ES-I3 (cell line): Measurements from ENCODE around the gene TNFSF13B.
"Not testable (repeated sequence)": the region's sequence is repeated elsewhere in the genome, so short reads cannot be mapped to it uniquely, and the experiment has no call there.

Experiments
- H3K36me3 ChIP-seq: 2 replicates; pipeline ENCODE4 v1.6.1; 2013; ENCODE audit warnings: mild to moderate bottlenecking, low read length, control low read depth, moderate library complexity; ENCODE audit not compliant: insufficient read depth
- H3K4me1 ChIP-seq: 2 replicates; pipeline ENCODE4 v1.6.1; 2013; ENCODE audit warnings: mild to moderate bottlenecking, control low read depth, low read length; ENCODE audit not compliant: insufficient read depth
- H3K9ac ChIP-seq: 2 replicates; pipeline ENCODE4 v1.6.1; 2013; ENCODE audit warnings: low read depth, mild to moderate bottlenecking, low read length, moderate library complexity
- H3K9me3 ChIP-seq: 2 replicates; pipeline ENCODE4 v1.6.1; 2013; ENCODE audit warnings: mild to moderate bottlenecking, low read length, moderate library complexity; ENCODE audit not compliant: control insufficient read depth, insufficient read depth

TNFSF13B gene, protein sequence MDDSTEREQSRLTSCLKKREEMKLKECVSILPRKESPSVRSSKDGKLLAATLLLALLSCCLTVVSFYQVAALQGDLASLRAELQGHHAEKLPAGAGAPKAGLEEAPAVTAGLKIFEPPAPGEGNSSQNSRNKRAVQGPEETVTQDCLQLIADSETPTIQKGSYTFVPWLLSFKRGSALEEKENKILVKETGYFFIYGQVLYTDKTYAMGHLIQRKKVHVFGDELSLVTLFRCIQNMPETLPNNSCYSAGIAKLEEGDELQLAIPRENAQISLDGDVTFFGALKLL

DNA sequence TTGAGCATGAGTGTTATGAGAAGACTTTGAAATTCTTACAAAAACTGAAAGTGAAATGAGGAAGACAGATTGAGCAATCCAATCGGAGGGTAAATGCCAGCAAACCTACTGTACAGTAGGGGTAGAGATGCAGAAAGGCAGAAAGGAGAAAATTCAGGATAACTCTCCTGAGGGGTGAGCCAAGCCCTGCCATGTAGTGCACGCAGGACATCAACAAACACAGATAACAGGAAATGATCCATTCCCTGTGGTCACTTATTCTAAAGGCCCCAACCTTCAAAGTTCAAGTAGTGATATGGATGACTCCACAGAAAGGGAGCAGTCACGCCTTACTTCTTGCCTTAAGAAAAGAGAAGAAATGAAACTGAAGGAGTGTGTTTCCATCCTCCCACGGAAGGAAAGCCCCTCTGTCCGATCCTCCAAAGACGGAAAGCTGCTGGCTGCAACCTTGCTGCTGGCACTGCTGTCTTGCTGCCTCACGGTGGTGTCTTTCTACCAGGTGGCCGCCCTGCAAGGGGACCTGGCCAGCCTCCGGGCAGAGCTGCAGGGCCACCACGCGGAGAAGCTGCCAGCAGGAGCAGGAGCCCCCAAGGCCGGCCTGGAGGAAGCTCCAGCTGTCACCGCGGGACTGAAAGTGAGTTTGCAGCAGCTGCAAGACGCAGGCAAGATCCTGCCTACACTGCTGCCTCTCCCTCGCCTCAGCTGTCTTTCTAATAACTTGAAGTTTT is at the start of gene TNFSF13B:
Gene TNFSF13B (plus strand): TSS at position 118 of the 728 bp plus-strand sequence. CDS start 178 bp downstream, at position 296.
- Histone ChIP-seq H3K36me3 (no peaks in the 10 kb centered on the region), H3K4me1 (0 out of 2 replicates have a peak, but pooled peaks cover 8% of the 10 kb centered on the region), H3K9ac (no peak within 1 kb of the TSS), H3K9me3 (no peaks in the 10 kb centered on the region)

DNA sequence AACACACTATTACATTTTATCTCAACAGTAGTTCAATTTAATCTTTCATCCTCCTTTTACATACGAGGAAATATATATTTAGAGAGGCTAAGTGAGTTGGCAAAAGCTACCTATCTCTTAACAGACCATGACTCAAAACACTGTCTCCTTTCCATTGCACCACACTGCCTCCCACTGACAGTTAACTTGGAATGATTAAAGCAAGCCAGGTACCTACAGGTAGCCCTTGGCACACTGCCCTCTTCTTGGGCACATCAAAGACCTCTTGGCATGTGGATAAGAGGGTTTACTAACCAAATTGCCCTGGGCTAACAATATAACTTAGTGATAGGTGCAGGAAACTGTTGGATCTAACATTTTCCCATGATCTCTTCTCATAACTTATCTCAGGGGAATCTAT is 49.5 kb upstream of the TNFSF13B start:
- Histone ChIP-seq H3K36me3 (no peaks in the 10 kb centered on the region; the same call in 1 of the 2 replicates), H3K9ac (no peak overlapping the region), H3K4me1 (no peaks in the 10 kb centered on the region), H3K9me3 (no peaks in the 10 kb centered on the region)

DNA sequence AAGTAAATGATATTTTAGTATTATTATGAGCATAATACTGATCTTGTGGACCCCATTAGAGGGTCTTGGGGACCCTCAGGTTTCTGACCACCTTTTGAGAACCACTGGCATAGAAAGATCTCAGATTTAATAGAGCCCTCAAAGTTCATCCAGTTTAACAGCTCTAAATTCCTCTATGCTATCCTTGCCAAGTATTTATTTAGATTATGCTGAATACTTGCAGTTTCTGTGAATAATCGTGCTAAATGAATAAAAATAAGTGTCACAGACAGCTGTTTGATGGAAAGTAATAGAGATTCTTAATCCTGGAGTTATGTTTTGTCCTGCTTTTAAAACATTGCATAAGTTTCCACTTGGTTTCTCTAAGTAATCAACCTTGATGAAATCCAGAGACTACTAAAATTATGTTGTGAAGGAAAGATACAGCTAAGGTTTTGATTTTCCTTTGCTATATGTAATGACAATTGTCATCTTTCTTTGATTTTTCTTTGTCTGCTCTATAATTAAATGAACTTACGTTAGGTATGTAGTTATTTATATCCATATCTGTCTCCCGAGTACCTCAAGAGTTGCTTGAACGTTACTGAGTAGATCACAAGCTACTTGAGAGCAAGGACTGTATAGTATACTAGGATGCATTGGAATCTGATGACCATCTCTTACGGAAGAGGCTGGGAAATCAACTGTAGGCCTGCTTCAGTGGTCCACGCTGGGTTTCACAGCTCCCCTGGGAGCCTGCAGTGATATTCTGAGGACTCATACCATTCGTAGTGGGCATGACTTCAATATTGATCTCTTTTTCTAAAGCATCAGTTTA is 45.6 kb upstream of the TNFSF13B start:
- Histone ChIP-seq H3K36me3 (peaks cover 2% of the 10 kb centered on the region), H3K9ac (no peak overlapping the region), H3K9me3 (no peaks in the 10 kb centered on the region), H3K4me1 (no peaks in the 10 kb centered on the region)

DNA sequence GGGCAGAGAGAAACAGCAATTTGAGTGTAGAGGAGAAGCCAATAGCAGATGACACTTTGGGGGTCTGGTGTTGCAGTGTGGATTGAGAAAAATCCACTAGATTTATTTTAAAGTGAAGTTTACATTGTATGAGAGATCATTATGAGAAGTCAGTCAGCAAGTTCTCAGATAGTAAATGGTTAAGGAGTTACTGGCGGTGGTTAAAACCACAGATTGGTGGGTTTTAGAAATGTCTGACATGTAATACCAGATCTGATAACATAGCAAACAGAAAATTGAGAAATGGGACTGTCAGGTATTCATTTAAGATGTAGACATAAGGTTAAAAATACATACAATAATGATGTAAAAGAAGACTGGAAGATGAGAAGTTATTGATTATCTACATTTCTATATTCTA is 44.1 kb upstream of the TNFSF13B start:
- H3K4me1 ChIP-seq, result no peaks in the 10 kb centered on the region

DNA sequence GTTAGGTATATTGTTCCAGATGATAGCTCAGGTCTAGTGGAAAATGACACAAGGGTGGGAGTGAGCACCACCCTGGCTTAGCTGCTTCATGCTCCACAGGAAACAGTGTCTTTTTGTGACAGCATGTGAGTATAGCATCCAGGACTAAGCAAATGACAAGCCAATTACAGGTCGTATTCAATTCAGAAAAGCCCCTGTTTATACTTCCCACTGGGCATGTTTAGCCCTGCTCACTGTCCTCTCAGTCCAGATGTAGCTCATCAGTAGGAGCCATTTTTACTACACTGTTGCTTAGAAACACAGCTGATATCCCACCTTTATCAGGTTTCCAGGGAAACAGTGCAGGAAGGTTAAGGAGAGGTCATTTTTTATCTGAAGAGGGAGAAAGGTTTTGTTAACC is 43.3 kb upstream of the TNFSF13B start:
- H3K4me1 ChIP-seq, result no peaks in the 10 kb centered on the region
- peaks cover 2% of the 10 kb centered on the region for H3K36me3 ChIP-seq
- H3K9ac ChIP-seq, result no peak overlapping the region
- no peaks in the 10 kb centered on the region for H3K9me3 ChIP-seq

More for the DNA sequence above, 44.1 kb upstream of the TNFSF13B start:
- Histone ChIP-seq H3K9me3 (no peaks in the 10 kb centered on the region), H3K36me3 (peaks cover 2% of the 10 kb centered on the region), H3K9ac (no peak overlapping the region)

DNA sequence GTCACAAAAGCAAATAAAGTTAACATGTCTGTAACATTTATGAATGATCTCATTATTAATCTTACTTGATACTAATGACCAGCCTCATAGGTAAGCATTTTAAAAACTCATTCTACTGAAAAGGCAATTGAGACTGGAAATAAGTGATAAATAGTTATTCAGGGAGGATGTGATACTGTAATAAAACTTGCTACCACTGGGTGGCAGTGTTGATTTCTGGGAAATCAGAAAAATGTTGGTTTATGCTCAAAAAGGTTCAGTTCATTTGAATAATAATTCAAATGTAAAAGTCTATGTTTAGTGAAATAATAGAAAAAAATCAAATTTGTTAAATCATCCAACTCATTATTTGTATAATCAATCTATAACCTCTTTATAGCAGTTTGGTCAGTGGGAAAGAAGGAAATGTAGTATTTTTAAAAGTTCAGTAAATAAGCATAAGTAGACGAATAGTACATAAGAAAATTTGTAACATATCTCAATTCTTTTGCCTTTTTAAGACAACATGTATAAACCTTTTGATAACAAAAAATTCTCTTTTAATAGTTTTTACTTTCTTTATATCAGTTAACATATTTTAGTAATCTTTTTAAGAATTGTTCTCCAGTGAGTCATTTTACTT is 41.8 kb upstream of the TNFSF13B start:
- no peaks in the 10 kb centered on the region for H3K4me1 ChIP-seq
- H3K9ac ChIP-seq, result no peak overlapping the region
- peaks cover 2% of the 10 kb centered on the region; the same call in 1 of the 2 replicates for H3K36me3 ChIP-seq
- no peaks in the 10 kb centered on the region for H3K9me3 ChIP-seq

DNA sequence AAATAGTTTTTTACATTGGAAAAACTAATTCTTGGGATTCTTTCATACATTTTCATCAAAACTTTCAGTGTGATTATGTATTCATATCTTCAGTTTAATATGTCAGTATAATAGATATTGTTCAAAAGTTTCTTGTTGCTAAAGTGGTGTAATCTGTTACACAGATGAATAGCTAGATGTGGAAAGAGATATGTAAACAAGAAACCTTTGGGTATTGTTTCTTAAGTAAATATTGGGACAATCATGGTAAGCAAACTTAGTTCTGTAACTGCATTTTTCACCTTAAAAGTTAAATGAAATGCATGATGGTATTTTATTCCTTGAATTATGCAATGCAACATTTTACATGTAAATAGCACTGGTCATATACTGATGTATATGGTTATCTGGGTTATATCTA is 39.1 kb upstream of the TNFSF13B start:
- H3K4me1 ChIP-seq, result no peaks in the 10 kb centered on the region

DNA sequence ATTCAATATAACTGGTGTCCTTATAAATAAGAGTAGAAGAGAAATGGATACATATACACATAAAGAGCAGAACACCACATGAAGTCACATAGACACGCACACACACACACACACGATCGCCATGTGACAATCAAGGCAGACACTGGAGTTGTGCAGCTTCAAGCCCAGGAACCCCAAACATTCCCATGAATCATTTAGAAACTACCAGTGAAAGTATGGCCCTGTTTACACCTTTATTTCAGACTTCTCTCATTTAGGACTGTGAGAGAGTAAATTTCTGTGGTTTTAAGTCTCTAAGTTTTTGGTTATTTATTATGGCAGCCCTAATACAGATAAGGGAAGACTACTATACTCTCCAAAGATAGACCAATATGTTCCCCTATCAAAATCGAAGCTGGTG is 20.4 kb upstream of the TNFSF13B start:
- Histone ChIP-seq H3K4me1 (no peaks in the 10 kb centered on the region), H3K9me3 (peaks cover 2% of the 10 kb centered on the region; the same call in 1 of the 2 replicates), H3K36me3 (no peaks in the 10 kb centered on the region), H3K9ac (no peak overlapping the region)

More for the DNA sequence above, 39.1 kb upstream of the TNFSF13B start:
- Histone ChIP-seq H3K36me3 (peaks cover 2% of the 10 kb centered on the region; the same call in 1 of the 2 replicates), H3K9ac (no peak overlapping the region), H3K9me3 (no peaks in the 10 kb centered on the region)

DNA sequence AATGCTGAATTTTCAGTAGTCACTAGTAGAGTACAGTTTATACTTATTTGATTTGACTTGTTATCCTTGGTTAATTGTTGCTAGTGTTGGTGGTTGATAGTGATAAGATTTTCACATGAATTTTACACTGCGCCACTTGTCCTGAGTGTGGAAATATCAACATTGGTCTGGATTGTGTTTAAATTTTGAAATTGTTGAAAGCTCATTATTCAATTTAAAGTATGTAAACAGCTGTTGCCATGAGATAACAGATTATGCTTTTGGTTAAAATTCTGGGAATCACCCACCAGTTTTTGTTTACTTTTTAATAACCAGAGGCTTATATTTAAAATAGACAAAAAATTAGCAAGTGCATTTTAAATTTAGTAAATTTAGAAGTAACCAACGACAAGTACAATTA is 12.3 kb upstream of the TNFSF13B start:
- no peaks in the 10 kb centered on the region for H3K9me3 ChIP-seq
- no peak overlapping the region for H3K9ac ChIP-seq
- no peaks in the 10 kb centered on the region for H3K4me1 ChIP-seq
- no peaks in the 10 kb centered on the region for H3K36me3 ChIP-seq

DNA sequence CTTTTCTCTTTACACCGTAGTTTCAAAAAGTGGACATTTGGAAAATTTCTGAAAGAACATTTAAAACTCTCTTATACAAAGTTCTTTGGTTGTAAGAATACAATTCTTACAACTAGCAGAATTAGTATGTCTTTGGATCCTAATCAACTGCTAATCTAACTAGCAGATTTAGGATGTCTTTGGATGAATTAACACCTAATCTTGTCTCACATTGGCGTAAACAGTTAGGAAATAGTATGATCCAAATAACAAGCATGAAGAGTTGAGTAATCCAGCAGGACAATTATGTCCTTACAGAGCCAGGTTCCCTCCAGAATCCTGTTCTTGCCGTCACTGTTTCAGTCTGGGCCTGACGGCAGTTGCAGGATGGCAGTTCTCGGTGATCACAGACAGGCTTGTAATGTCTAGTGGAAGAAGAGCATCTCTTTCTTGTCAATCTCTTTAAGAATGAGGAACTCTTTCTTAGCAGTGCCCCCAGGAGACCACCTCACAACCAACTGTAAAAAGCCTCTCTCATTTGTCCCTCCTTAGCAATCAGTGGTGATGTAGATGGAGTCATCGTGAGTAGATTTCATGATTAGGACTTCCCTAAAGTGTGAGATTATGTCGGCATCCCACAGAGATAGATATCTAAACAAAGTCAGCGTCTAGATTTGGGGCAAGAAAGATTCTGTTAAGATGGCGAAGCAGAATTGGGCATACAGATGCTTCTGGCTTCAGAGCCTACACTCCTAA is 5.7 kb upstream of the TNFSF13B start:
- Histone ChIP-seq H3K4me1 (no peaks in the 10 kb centered on the region), H3K36me3 (no peaks in the 10 kb centered on the region), H3K9me3 (no peaks in the 10 kb centered on the region), H3K9ac (no peak overlapping the region)

DNA sequence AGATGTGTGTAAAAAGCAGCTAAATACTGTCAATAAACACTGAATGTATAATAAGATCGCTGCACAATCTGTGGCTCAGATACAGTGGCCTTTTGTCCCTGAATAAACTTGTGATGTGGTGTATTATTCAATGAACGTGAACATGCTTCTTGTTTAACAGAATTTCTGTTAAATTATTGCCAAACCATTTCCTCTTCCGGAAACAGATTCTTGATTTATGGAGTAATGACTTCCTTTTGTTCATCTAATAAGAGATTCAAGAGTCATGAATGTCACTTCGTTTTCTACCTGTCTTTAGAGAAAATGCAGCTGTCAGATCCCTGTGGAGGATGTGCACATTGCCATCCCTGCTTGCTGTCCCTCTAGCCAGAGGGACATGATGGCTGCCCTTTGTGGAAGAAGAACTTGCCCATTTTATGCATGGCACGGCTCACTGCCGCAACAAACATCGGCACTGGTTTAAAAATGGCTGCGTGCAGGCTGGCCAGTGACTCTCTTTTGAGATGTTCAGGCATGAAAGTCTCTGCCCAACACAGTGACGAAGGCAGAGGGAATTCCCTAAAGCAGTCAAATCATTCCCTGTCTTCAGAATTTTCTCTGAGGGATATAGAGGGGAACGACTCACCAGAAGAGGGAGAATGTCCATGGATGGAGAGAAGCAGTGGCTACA is 3.1 kb upstream of the TNFSF13B start:
- H3K36me3 ChIP-seq, result no peaks in the 10 kb centered on the region
- no peaks in the 10 kb centered on the region for H3K9me3 ChIP-seq
- H3K9ac ChIP-seq, result no peak overlapping the region
- H3K4me1 ChIP-seq, result 0 out of 2 replicates have a peak, but pooled peaks cover 8% of the 10 kb centered on the region

DNA sequence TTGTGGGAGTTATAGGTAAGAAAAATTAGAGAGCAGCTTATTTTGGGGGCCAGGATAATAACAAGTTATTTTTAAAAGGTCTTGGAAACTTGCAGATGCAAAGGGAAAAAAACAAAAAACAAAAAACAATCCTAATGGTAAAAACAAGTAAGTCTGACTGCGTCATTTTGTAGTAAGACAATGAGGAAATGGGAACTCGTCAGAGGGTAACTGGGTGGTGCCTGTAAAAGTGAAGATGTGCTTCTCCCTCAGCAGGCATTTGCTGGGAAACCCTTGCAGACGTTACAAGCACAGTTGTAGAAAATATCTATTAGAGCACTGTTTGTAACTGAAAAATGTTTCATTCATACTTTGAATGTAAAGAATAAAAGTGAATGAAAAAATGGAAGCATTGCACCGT is 2.2 kb upstream of the TNFSF13B start:
- Histone ChIP-seq H3K9ac (no peak overlapping the region), H3K4me1 (0 out of 2 replicates have a peak, but pooled peaks cover 8% of the 10 kb centered on the region), H3K36me3 (no peaks in the 10 kb centered on the region), H3K9me3 (no peaks in the 10 kb centered on the region)

DNA sequence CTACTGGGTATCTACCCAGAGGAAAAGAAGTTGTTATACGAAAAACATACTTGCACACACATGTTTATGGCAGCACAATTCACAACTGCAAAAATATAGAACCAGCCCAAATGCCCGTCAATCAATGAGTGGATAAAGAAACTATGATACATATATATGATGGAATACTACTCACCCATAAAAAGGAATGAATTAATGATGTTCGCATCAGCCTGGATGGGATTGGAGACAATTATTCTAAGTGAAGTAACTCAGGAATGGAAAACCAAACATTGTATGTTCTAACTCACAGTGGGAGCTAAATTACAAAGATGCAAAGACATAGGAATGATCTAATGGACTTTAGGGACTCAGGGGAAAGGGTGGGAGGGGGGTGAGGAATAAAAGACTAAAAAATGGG is 1.7 kb upstream of the TNFSF13B start:
- H3K36me3 ChIP-seq, H3K9ac ChIP-seq, H3K4me1 ChIP-seq, H3K9me3 ChIP-seq: not testable (repeated sequence)
